PC-9 (cell line): ENCODE results near the gene CELA3B.

ENCODE experiments used
- CTCF ChIP-seq: fragments of 200-600 bp; sonication (generic); conservative IDR thresholded peaks from 2 replicates; pipeline ENCODE4 v1.6.1; 2017; ENCODE audit warnings: mixed run types, antibody characterized with exemption, mild to moderate bottlenecking, moderate library complexity
- EZH2 ChIP-seq: fragments of 200-600 bp; sonication (generic); IDR thresholded peaks from 2 replicates; pipeline ENCODE4 v1.8.0; 2017; ENCODE audit warnings: antibody characterized with exemption, low read depth

GRCh38 chr1:21937034-21937371 lies 39.8 kb upstream of the CELA3B start, which contains the start of gene HSPG2:
- TF ChIP-seq CTCF: no peak
- no peak for TF ChIP-seq EZH2
